ENCODE data around the gene FOXQ1.
A peak's percentile ranks its signal among the peaks of the same experiment; 100 is the strongest.

The FOXQ1 gene

GRCh38 chr6:1267790-1268762 is 43.8 kb upstream of the FOXQ1 start:
- H3K4me3 ChIP-seq: no peak overlapping the region
- H3K4me2 ChIP-seq: no peak overlapping the region
- no peaks in the 10 kb centered on the region for H4K20me1 ChIP-seq
- H3K27ac ChIP-seq: no peak overlapping the region
- no peak for TF ChIP-seq Cebpa-rat (IDR thresholded peaks at IDR 0.05)
- H3K27me3 ChIP-seq: no peaks in the 10 kb centered on the region
- H3K4me1 ChIP-seq: peaks cover 0 to 4% (median 0%) of the 10 kb centered on the region in 10 experiments; a peak in 1 of 20 replicates
- no peaks in the 10 kb centered on the region for H3K36me3 ChIP-seq
- H3K9ac ChIP-seq: no peak overlapping the region
- H3K9me3 ChIP-seq (replicated peaks in 1 of 11): peaks cover 17 to 20% (median 19%) of the 10 kb centered on the region in 11 experiments; a peak in 21 of 22 replicates

- H3K9ac ChIP-seq: no peak overlapping the region
- H3K9me3 ChIP-seq (replicated peaks in 1 of 11): peaks cover 20 to 41% (median 28%) of the 10 kb centered on the region in 11 experiments; a peak in 21 of 22 replicates
- H3K4me3 ChIP-seq: no peak overlapping the region
- no peaks in the 10 kb centered on the region for H3K4me1 ChIP-seq
- TF ChIP-seq Cebpa-rat (IDR thresholded peaks at IDR 0.05): no peak
- H3K4me2 ChIP-seq: no peak overlapping the region
- no peaks in the 10 kb centered on the region for H4K20me1 ChIP-seq
- H3K27me3 ChIP-seq: no peaks in the 10 kb centered on the region
- no peaks in the 10 kb centered on the region for H3K36me3 ChIP-seq
- no peak overlapping the region for H3K27ac ChIP-seq
Measured at GRCh38 chr6:1271071-1271763, 40.7 kb upstream of the FOXQ1 start.

GRCh38 chr6:1278061-1278720 is 33.7 kb upstream of the FOXQ1 start:
- H3K4me3 ChIP-seq: no peak overlapping the region
- H3K4me1 ChIP-seq: peaks cover 0 to 22% (median 15%) of the 10 kb centered on the region in 10 experiments; a peak in 11 of 20 replicates
- no peak overlapping the region for H3K27ac ChIP-seq
- no peaks in the 10 kb centered on the region for H4K20me1 ChIP-seq
- no peak overlapping the region for H3K9ac ChIP-seq
- TF ChIP-seq Cebpa-rat (IDR thresholded peaks at IDR 0.05): no peak
- H3K36me3 ChIP-seq: no peaks in the 10 kb centered on the region
- H3K4me2 ChIP-seq: peak overlapping the region in 8 of 11 experiments; percentile 28 to 61 (median 41); a peak in 15 of 22 replicates
- H3K9me3 ChIP-seq (replicated peaks in 1 of 11): peaks cover 0 to 21% (median 7%) of the 10 kb centered on the region in 11 experiments; a peak in 16 of 22 replicates
- no peaks in the 10 kb centered on the region for H3K27me3 ChIP-seq

- no peak for TF ChIP-seq Cebpa-rat (IDR thresholded peaks at IDR 0.05)
- H3K9ac ChIP-seq: no peak overlapping the region
- H3K4me2 ChIP-seq: peak overlapping the region in 8 of 11 experiments; percentile 28 to 61 (median 41); a peak in 11 of 22 replicates
- peaks cover 0 to 12% (median under 1%) of the 10 kb centered on the region in 11 experiments; a peak in 9 of 22 replicates for H3K9me3 ChIP-seq (replicated peaks in 1 of 11)
- H3K4me3 ChIP-seq: no peak overlapping the region
- H3K36me3 ChIP-seq: no peaks in the 10 kb centered on the region
- no peaks in the 10 kb centered on the region for H4K20me1 ChIP-seq
- peaks cover 0 to 22% (median 15%) of the 10 kb centered on the region in 10 experiments; a peak in 12 of 20 replicates for H3K4me1 ChIP-seq
- no peaks in the 10 kb centered on the region for H3K27me3 ChIP-seq
- H3K27ac ChIP-seq: no peak overlapping the region
Measured at GRCh38 chr6:1279065-1279464, 32.8 kb upstream of the FOXQ1 start.

GRCh38 chr6:1280666-1281300 is 31.1 kb upstream of the FOXQ1 start:
- no peak overlapping the region for H3K9ac ChIP-seq
- H3K9me3 ChIP-seq (replicated peaks in 1 of 11): no peaks in the 10 kb centered on the region; a peak in 3 of 22 replicates
- no peaks in the 10 kb centered on the region for H4K20me1 ChIP-seq
- no peaks in the 10 kb centered on the region for H3K27me3 ChIP-seq
- TF ChIP-seq Cebpa-rat (IDR thresholded peaks at IDR 0.05): no peak
- H3K27ac ChIP-seq: no peak overlapping the region
- peaks cover 7 to 22% (median 18%) of the 10 kb centered on the region in 10 experiments; a peak in 19 of 20 replicates for H3K4me1 ChIP-seq
- no peaks in the 10 kb centered on the region for H3K36me3 ChIP-seq
- H3K4me3 ChIP-seq: no peak overlapping the region
- no peak overlapping the region for H3K4me2 ChIP-seq

- no peak overlapping the region for H3K9ac ChIP-seq
- TF ChIP-seq Cebpa-rat (IDR thresholded peaks at IDR 0.05): no peak
- no peak overlapping the region for H3K4me3 ChIP-seq
- no peak overlapping the region for H3K4me2 ChIP-seq
- H3K36me3 ChIP-seq: no peaks in the 10 kb centered on the region
- H4K20me1 ChIP-seq: no peaks in the 10 kb centered on the region
- no peaks in the 10 kb centered on the region for H3K27me3 ChIP-seq
- H3K27ac ChIP-seq: no peak overlapping the region
- H3K4me1 ChIP-seq: peaks cover 17 to 28% (median 21%) of the 10 kb centered on the region in 10 experiments; a peak in 19 of 20 replicates
- peaks cover 0 to 6% (median 0%) of the 10 kb centered on the region in 11 experiments; a peak in 2 of 22 replicates for H3K9me3 ChIP-seq (replicated peaks in 1 of 11)
Measured at GRCh38 chr6:1281746-1282145, 30.2 kb upstream of the FOXQ1 start.

- no peaks in the 10 kb centered on the region for H3K27me3 ChIP-seq
- no peak for TF ChIP-seq Cebpa-rat (IDR thresholded peaks at IDR 0.05)
- peaks cover 6 to 44% (median 18%) of the 10 kb centered on the region in 10 experiments; a peak in 19 of 20 replicates for H3K4me1 ChIP-seq
- no peaks in the 10 kb centered on the region for H3K36me3 ChIP-seq
- no peak overlapping the region for H3K9ac ChIP-seq
- no peak overlapping the region for H3K4me2 ChIP-seq
- H3K9me3 ChIP-seq (replicated peaks in 1 of 11): peaks cover 0 to 8% (median 0%) of the 10 kb centered on the region in 11 experiments; a peak in 2 of 22 replicates
- H4K20me1 ChIP-seq: no peaks in the 10 kb centered on the region
- no peak overlapping the region for H3K27ac ChIP-seq
- no peak overlapping the region for H3K4me3 ChIP-seq
Measured at GRCh38 chr6:1283501-1283900, 28.4 kb upstream of the FOXQ1 start.

GRCh38 chr6:1285556-1285955 is 26.3 kb upstream of the FOXQ1 start:
- Histone ChIP-seq H3K4me2 (peak overlapping the region in 5 of 11 experiments; percentile 39 to 83 (median 67); a peak in 9 of 22 replicates), H3K9ac (peak overlapping the region in 1 of 11 experiments; percentile 31; a peak in 2 of 22 replicates), H3K27ac (peak overlapping the region in 6 of 11 experiments; percentile 20 to 85 (median 60); a peak in 9 of 22 replicates), H3K36me3 (no peaks in the 10 kb centered on the region), H3K9me3 (replicated peaks in 1 of 11) (peaks cover 0 to 8% (median 0%) of the 10 kb centered on the region in 11 experiments; a peak in 1 of 22 replicates), H3K4me1 (peaks cover 0 to 65% (median 12%) of the 10 kb centered on the region in 10 experiments; a peak in 10 of 20 replicates), H3K4me3 (no peak overlapping the region), H4K20me1 (no peaks in the 10 kb centered on the region), H3K27me3 (no peaks in the 10 kb centered on the region)
- TF ChIP-seq Cebpa-rat (IDR thresholded peaks at IDR 0.05): no peak
